ENCODE measurements around the gene CHTF18.
"Not testable (repeated sequence)": the region's sequence is repeated elsewhere in the genome, so short reads cannot be mapped to it uniquely, and the experiment has no call there.

Gene CHTF18

DNA sequence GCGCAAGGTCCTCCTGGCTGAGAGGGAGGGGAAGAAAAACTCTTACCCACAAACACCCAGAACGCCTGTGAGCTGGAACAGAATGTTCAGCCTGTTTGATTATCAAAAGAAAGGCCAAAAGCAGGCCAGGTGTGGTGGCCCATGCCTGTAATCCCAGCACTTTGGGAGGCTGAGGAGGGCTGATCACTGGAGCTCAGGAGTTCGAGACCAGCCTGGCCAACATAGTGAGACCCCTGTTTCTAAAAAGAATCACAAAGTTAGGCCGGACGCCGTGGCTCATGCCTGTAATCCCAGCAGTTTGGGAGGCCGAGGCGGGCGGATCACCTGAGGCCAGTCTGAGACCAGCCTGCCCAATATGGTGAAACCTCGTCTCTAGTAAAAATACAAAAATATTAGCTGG, 12.1 kb upstream of the CHTF18 start:
- not testable (repeated sequence) for DNase-seq (ENCODE audit: low spot score)

- no peak for DNase-seq (ENCODE audit: low spot score)
These were observed 11.6 kb upstream of the CHTF18 start for GRCh38 chr16:776824-777223.

GRCh38 chr16:777826-778225, 10.6 kb upstream of the CHTF18 start:
- no peak for DNase-seq (ENCODE audit: low spot score)

- DNase-seq (ENCODE audit: low spot score): no peak
These were observed 10.0 kb upstream of the CHTF18 start for GRCh38 chr16:778447-778846.

DNA sequence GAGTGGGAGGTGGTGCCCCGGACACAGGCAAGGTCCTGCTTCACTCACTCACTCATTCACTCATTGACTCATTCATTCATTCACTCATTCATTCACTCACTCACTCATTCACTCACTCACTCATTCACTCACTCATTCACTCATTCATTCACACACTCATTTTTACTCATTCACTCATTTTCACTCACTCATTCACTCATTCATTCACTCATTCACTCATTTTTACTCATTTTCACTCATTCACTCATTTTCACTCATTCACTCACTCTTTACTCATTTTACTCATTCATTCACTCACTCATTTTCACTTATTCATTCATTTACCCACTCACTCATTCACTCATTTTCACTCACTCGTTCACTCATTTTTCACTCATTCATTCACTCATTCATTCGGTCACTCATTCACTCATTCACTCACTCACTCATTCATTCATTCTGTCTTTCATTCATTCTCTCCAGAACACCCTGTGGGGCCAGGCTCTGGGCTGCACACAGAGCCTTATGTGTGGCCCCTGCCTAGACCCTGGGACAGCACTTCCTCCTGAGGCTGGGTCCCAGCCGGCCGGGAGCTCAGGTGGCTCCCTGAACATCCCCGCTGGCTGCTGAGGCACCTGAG, 9.4 kb upstream of the CHTF18 start:
- no peak for DNase-seq (ENCODE audit: low spot score)

DNA sequence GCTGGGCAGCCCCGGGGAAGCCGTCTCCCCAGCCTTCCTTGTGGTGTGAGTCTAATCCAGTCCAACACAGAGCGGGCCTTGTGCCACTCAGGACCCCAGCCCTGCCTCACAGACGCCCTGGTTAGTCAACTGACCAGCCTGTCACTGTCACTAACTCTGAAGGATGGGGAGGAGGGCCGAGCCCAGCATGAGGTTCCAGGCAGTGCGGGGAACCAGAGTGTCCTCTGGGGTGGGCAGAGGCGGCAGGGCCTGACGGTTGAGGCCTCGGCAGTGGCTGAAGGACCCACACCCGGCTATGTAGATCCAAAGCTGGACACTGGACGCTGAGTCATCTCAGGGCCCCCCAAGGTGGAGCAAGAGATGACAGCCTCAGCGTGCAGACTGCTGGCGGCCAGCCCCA, 8.9 kb upstream of the CHTF18 start:
- DNase-seq (ENCODE audit: low spot score): no peak

DNA sequence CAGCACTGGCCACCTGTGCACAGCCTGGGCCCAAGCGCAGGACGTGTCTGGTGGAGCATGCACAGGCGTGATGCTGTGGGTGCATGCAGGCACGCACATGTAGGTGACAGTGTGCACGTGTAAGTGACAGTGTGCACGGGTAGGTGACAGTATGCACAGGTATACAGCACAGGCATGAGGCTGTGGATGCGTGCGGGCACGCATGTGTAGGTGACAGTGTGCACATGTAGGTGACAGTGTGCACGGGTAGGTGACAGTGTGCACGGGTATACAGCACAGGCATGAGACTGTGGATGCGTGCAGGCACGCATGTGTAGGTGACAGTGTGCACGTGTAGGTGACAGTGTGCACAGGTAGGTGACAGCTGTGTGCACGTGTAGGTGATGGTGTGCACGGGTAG, 8.1 kb upstream of the CHTF18 start:
- DNase-seq (ENCODE audit: low spot score): no peak

DNA sequence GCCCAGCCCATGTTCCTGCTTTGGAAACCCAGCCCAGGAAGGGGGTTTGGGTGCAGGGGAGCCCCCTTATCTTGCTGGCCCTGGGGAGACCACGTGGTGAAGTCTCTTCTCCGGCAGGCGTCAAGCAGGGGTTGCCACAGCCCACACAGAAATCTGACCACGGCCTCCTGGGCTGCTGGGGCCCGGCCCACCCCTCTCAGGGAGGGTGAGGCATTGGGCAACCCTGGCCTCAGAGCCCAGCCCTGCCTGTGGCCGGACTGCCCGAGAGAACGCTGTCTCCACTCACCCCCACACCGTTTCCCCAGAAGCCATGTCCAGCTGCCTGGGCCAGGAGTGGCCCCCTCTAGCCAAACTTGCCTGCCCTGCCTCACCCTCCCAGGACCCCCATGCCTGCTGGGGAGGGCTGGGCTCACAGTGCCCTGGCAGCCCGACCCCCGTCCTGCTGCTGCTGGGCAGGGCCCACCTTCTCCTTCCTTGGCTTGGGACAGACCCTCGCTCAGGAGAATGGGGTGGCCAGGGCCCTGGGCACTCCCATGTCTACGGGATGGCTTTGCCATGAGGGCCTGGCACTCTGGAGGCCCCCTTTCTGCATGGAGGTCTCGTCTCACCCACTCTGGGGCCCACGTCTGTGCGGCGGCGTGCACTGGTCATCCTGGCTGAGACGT, 6.9 kb upstream of the CHTF18 start:
- DNase-seq (ENCODE audit: low spot score): no peak

DNA sequence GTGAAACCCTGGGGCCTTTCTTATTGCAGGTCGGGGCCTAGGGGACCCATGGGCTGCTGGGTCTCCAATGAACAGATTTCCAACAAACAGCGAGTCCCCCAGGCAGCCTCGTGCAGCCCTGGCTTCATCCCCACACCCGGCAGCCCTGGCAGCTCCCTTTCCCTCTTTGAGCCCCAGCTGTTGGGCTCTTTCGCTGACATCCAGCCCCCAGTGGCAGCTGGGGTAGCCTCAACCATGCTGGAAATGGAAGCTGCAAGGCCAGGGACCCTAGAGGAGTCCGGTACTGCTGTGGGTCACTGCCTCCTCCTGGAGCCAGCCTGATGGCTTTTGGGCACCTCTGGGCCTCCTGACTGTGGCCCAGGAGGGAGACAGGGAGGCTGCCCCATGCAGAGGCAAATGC, 6.2 kb upstream of the CHTF18 start:
- no peak for DNase-seq (ENCODE audit: low spot score)

GRCh38 chr16:782766-783403, 5.5 kb upstream of the CHTF18 start:
- DNase-seq (ENCODE audit: low spot score): no peak

- DNase-seq (ENCODE audit: low spot score): no peak
These were observed 4.8 kb upstream of the CHTF18 start for GRCh38 chr16:783404-784161.

GRCh38 chr16:784431-784830, 4.0 kb upstream of the CHTF18 start:
- no peak for DNase-seq (ENCODE audit: low spot score)

DNA sequence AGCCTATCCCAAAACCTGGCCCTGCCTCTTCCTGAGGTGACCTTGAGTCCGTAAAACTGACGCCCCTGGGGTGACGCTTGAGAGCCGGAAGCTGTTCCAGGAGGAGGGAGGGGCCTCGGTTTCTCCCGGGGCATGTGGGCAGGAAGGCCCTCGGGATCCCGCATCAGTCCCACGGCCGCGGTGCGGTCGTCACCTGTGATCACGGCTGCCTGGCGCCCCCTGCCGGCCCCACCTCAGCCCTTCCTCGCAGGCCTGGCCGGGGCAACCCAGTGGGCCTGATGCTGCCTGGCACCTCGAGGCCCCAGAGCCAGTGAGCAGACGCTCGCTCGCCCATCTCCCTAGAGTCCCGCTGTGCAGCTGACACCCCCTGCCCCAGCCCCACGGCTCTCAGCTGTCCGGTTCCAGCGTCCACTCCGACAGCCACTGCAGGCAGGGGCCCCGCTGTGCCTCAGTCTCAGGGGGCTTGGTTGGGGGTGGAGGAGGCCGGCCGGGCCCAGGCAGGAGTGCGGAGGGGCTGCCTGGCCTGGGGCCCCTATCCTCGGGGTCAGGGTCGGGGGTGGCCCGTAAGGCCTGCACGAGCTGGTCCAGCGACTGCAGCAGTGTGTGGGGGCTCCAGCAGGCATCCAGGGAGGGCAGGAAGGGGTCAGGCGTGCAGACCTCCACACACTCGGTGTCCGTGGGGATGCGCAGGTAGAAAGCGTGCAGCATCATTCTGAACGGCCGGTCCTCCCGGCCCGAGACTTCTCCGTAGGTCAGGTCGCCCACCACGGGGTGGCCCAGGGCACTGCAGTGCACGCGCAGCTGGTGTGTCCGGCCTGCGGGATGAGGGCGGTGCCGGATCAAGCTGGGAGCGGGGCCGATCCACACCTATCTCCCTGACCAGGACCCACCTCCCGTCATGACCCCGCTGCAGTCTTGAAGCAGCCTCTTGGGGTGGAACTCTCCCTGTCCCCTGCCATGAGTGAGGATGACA, 2.6 kb upstream of the CHTF18 start:
- DNase-seq (ENCODE audit: low spot score): peak; percentile 63

GRCh38 chr16:787321-787966, 976 bp upstream of the CHTF18 start:
- DNase-seq (ENCODE audit: low spot score): no peak

DNA sequence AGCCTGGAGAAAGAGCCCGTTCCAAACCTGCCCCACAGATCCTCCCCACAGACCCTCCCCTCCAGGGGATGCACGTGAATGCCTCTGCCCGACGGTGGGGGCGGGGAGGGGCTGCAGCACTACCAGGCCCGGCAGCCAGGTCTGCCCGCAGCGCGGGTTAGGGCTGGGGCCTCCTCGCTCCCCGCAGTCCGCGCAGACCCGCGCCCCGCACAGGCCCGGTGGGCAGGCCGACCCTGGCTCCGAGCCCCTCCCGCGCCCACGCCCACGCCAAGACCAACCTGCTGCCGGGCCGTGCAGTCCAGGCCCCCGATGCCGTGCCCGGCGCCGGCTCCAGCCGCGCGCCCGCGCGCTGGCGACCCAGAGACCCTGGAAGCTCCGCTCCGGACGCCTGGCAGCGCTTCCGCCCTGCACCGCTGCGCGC, 432 bp upstream of the CHTF18 start, which contains the start of gene RPUSD1:
Gene RPUSD1, minus strand, starts transcription at position 404 of the 421 bp plus-strand sequence. CDS start 644 bp downstream, outside the sequence.
- DNase-seq (ENCODE audit: low spot score): no peak

GRCh38 chr16:789191-789850, 901 bp downstream of the CHTF18 start:
- DNase-seq (ENCODE audit: low spot score): no peak

GRCh38 chr16:790086-790485, 1.7 kb downstream of the CHTF18 start:
- DNase-seq (ENCODE audit: low spot score): no peak

DNA sequence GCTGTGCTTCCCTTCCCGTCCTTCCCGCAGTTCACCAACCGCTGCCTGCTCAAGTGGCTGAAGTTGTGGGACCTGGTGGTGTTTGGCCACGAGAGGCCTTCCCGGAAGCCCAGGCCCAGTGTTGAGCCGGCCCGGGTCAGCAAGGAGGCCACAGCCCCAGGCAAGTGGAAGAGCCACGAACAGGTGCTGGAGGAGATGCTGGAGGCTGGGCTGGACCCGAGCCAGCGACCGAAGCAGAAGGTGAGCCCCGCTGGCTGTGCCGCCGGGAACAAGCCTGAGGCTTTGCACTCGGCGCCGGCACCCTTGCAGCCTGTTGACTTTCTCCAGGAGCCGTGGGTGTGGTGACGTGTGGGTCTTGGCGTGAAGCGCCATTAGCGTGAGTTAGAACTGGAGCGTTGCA, 2.7 kb downstream of the CHTF18 start:
- DNase-seq (ENCODE audit: low spot score): no peak

- DNase-seq (ENCODE audit: low spot score): no peak
These were observed 4.0 kb downstream of the CHTF18 start for GRCh38 chr16:792221-792995.

DNA sequence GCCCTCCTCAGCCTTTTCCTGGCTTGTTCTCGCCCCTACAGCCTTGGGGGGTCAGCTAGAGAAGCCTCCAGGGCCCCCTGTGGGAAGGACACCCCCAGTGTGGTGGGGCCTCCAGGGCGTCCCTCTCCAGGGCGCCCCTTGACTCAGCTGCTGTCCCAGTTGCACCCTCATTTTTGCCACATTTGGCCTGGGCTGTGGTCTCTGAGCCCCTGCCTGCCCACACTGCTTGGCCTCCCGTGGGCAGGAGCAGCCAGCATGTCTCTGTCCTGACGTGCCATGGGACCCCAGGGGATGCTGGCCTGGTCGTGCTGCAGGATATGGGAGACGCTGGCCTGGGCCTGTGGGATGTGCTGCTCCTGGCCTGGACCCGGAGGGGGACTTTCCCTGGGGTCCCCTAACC, 5.0 kb downstream of the CHTF18 start:
- DNase-seq (ENCODE audit: low spot score): no peak
